Glutamatergic neuron (in vitro differentiated cells): ENCODE data around the gene ALKBH6. TPM values are rescaled to one million over a fixed set of nuclear protein-coding genes. Genes with fewer than 3 reads are reported as not detected.

Experiments used
- DNase-seq: peaks from one replicate; pipeline ENCODE4 v3.0.0; 2022
- H3K27ac Mint-ChIP-seq: one replicate; pipeline ENCODE4 v1.8.0; 2020; ENCODE audit warnings: mild to moderate bottlenecking, mixed read lengths, inconsistent platforms; ENCODE audit not compliant: unreplicated experiment
- H3K27me3 Mint-ChIP-seq: one replicate; pipeline ENCODE4 v1.8.0; 2020; ENCODE audit warnings: mild to moderate bottlenecking, moderate library complexity, mixed read lengths, inconsistent platforms; ENCODE audit not compliant: unreplicated experiment
- H3K36me3 Mint-ChIP-seq: one replicate; pipeline ENCODE4 v1.8.0; 2020; ENCODE audit warnings: mild to moderate bottlenecking, mixed read lengths, inconsistent platforms; ENCODE audit not compliant: unreplicated experiment
- H3K4me1 Mint-ChIP-seq: one replicate; pipeline ENCODE4 v1.8.0; 2020; ENCODE audit warnings: mild to moderate bottlenecking, low read depth, mixed read lengths, inconsistent platforms; ENCODE audit not compliant: unreplicated experiment
- H3K4me3 Mint-ChIP-seq: one replicate; pipeline ENCODE4 v1.8.0; 2020; ENCODE audit warnings: mild to moderate bottlenecking, mixed read lengths, inconsistent platforms; ENCODE audit not compliant: unreplicated experiment
- H3K9me3 Mint-ChIP-seq: one replicate; pipeline ENCODE4 v1.8.0; 2020; ENCODE audit warnings: mild to moderate bottlenecking, moderate library complexity, mixed read lengths, inconsistent platforms; ENCODE audit not compliant: unreplicated experiment
- total RNA-seq: library from RNA; stranded (reverse); fragmentation: NEBNext Ultra II Directional; extraction: Animal tissue kit (Norgen Biotek cat#: 25700); gene quantifications from one replicate; pipeline ENCODE4 v1.2.1, GENCODE V29; 2021; ENCODE audit not compliant: unreplicated experiment
- TF ChIP-seq, protein P1 (sequence below): fragments of 200-600 bp; sonication (generic); IDR thresholded peaks from one replicate; pipeline ENCODE4 v1.5.0; 2021; ENCODE audit not compliant: partially characterized antibody, unreplicated experiment

ALKBH6 gene
- total RNA-seq, 1 donor from 2014 or later = 29.5 TPM

DNA sequence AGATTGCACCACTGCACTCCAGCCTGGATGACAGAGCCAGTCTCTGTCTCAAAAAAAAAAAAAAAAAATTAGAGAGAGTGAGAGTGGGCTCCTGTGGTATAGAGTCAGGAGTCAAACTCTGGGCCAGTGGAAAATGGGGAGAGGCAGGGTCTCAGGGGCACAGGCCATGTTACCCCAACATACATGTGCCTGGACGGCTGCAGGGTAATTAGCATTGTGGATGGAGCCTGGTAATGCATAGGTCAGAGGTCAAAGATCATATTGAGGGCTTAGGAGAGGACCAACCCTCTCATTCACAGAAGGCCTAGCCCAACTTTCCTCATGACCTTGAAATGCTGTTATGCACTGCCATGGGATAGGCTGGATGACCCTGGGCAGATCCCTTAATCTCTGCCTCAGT is 11.5 kb upstream of the ALKBH6 start:
- Mint-ChIP-seq H3K27me3 (peaks cover 13% of the 10 kb centered on the region), H3K9me3 (no peaks in the 10 kb centered on the region), H3K4me3 (no peak overlapping the region), H3K4me1 (no peaks in the 10 kb centered on the region), H3K27ac (no peak overlapping the region), H3K36me3 (peaks cover 7% of the 10 kb centered on the region)
- TF ChIP-seq, protein P1, sequence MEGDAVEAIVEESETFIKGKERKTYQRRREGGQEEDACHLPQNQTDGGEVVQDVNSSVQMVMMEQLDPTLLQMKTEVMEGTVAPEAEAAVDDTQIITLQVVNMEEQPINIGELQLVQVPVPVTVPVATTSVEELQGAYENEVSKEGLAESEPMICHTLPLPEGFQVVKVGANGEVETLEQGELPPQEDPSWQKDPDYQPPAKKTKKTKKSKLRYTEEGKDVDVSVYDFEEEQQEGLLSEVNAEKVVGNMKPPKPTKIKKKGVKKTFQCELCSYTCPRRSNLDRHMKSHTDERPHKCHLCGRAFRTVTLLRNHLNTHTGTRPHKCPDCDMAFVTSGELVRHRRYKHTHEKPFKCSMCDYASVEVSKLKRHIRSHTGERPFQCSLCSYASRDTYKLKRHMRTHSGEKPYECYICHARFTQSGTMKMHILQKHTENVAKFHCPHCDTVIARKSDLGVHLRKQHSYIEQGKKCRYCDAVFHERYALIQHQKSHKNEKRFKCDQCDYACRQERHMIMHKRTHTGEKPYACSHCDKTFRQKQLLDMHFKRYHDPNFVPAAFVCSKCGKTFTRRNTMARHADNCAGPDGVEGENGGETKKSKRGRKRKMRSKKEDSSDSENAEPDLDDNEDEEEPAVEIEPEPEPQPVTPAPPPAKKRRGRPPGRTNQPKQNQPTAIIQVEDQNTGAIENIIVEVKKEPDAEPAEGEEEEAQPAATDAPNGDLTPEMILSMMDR = no peak
- DNase-seq = no peak

GRCh38 chr19:36023432-36023831 is 9.4 kb upstream of the ALKBH6 start:
- Mint-ChIP-seq H3K27ac (no peak overlapping the region), H3K9me3 (no peaks in the 10 kb centered on the region), H3K4me1 (no peaks in the 10 kb centered on the region), H3K27me3 (peaks cover 8% of the 10 kb centered on the region), H3K4me3 (no peak overlapping the region), H3K36me3 (peaks cover 7% of the 10 kb centered on the region)
- TF ChIP-seq, protein P1 = no peak
- DNase-seq = no peak

DNA sequence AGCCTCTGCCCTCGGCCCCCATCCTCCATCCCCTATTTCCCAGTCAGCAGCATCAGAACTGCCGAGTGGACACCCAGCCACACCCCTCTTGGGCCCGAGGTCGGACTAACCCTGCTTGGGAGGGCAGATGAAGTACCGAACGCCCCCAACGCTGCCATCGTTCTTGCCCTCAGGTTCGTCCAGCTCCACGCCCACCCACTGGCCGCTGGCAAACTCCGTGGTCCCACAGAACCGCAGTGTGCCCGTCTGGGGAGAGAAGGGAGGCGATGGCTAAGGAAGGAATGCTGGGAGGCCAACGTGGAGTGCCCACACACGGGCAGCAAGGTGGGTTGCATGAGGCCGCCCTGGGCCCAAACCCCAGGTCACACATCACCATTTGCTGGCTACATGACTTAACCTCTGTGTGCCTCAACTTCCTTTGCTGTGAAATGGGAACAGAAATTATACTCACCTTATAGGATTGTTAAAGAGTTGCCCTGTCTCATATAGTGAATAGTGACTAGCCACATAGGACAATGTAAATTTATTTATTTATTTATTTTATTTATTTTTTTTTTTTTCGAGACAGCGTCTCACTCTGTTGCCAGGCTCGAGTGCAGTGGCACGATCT is 5.2 kb upstream of the ALKBH6 start:
- no peak overlapping the region for H3K27ac Mint-ChIP-seq
- no peak for DNase-seq
- TF ChIP-seq, protein P1 = no peak
- peaks cover 2% of the 10 kb centered on the region for H3K4me1 Mint-ChIP-seq
- no peak overlapping the region for H3K4me3 Mint-ChIP-seq
- H3K36me3 Mint-ChIP-seq = peaks cover 14% of the 10 kb centered on the region
- peaks cover 1% of the 10 kb centered on the region for H3K9me3 Mint-ChIP-seq
- peaks cover 10% of the 10 kb centered on the region for H3K27me3 Mint-ChIP-seq

DNA sequence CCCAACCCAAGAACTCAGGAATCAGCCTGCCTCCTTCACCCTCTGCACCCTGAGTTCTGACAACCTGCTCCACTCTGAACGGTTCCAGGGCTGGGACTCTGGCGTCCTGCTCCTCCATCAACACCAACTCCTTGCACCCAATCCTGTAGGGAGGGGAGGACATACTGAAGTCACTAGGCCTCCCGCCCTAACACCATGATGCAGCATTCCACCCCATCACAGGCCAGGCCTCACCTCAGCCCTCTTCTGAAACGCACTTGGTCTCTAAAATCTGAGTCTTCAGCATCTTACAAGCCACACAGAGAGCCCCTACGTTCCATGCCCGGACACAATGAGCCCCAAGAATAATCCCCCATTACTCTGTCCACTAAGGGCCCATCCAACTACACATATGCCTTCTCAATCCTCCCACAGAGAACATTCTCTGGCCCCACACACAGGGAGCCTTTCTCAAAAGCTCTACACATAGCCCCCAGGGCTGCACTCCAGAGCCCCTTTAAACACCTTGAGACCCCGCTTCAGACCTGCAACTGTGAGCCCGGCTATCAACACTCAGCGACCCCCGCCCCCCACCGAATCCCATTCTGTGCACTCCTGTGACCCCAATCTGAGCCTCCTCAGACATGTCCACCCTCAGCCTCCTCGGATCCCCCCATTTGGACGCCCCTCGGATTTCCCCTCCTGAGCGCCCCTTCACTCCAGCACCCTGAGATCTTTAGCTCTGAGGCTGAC is 567 bp downstream of the ALKBH6 start:
- Mint-ChIP-seq H3K4me3 (peak overlapping the region; percentile 99), H3K27ac (peak overlapping the region; percentile 81), H3K27me3 (peaks cover 9% of the 10 kb centered on the region), H3K9me3 (peaks cover 3% of the 10 kb centered on the region), H3K4me1 (peaks cover 15% of the 10 kb centered on the region), H3K36me3 (peaks cover 7% of the 10 kb centered on the region)
- DNase-seq = no peak
- TF ChIP-seq, protein P1 = no peak

- Mint-ChIP-seq H3K4me3 (peak overlapping the region; percentile 76), H3K36me3 (peaks cover under 1% of the 10 kb centered on the region), H3K4me1 (peaks cover 15% of the 10 kb centered on the region), H3K27me3 (peaks cover 11% of the 10 kb centered on the region), H3K9me3 (peaks cover 2% of the 10 kb centered on the region), H3K27ac (peak overlapping the region; percentile 86)
- TF ChIP-seq, protein P1 = no peak
- DNase-seq = no peak
Measured at GRCh38 chr19:36010402-36010801, 3.6 kb downstream of the ALKBH6 start.
